GM19025 (cell line): ENCODE data around the gene SLC9A9.
A peak's percentile ranks its signal among the peaks of the same experiment; 100 is the strongest.

Source experiments
- ATAC-seq: cut with Tn5 transposase; IDR thresholded peaks from one replicate; pipeline ENCODE4 v1.9.1; 2021; ENCODE audit warnings: mild to moderate bottlenecking, low read depth, moderate library complexity; ENCODE audit not compliant: unreplicated experiment

SLC9A9 gene

GRCh38 chr3:143605233-143605950 lies 242.9 kb downstream of the SLC9A9 start:
- ATAC-seq: peak; percentile 16

- ATAC-seq: peak; percentile 60
These were observed 243.7 kb downstream of the SLC9A9 start for GRCh38 chr3:143604402-143605185.

GRCh38 chr3:143603774-143604173 lies 244.5 kb downstream of the SLC9A9 start:
- ATAC-seq: no peak

GRCh38 chr3:143601723-143602484 lies 246.4 kb downstream of the SLC9A9 start:
- no peak for ATAC-seq

- ATAC-seq: no peak
These were observed 247.2 kb downstream of the SLC9A9 start for GRCh38 chr3:143600756-143601718.

- ATAC-seq: no peak
These were observed 250.3 kb downstream of the SLC9A9 start for GRCh38 chr3:143597774-143598652.

GRCh38 chr3:143596957-143597642 lies 251.2 kb downstream of the SLC9A9 start:
- ATAC-seq: no peak

- no peak for ATAC-seq
These were observed 252.7 kb downstream of the SLC9A9 start for GRCh38 chr3:143595456-143596077.

GRCh38 chr3:143594206-143594605 lies 254.1 kb downstream of the SLC9A9 start:
- ATAC-seq: no peak

- ATAC-seq: no peak
These were observed 257.6 kb downstream of the SLC9A9 start for GRCh38 chr3:143590660-143591059.

- no peak for ATAC-seq
These were observed 261.7 kb downstream of the SLC9A9 start for GRCh38 chr3:143586576-143586975.

GRCh38 chr3:143585720-143586456 lies 262.4 kb downstream of the SLC9A9 start:
- peak; percentile 51 for ATAC-seq

GRCh38 chr3:143584474-143584873 lies 263.8 kb downstream of the SLC9A9 start:
- ATAC-seq: no peak

GRCh38 chr3:143581972-143582722 lies 266.1 kb downstream of the SLC9A9 start:
- no peak for ATAC-seq

GRCh38 chr3:143578810-143579435 lies 269.3 kb downstream of the SLC9A9 start:
- no peak for ATAC-seq

GRCh38 chr3:143576568-143577270 lies 271.5 kb downstream of the SLC9A9 start:
- no peak for ATAC-seq
